CD4-positive, alpha-beta T cell treated with Interleukin-6 at 100 ng/mL for 8 hours (primary cell): ENCODE results near the gene ZNF618.

ENCODE experiments used
- DNase-seq: peaks from one replicate; pipeline ENCODE4 v3.0.0-alpha.2; 2020; ENCODE audit warnings: mixed read lengths, low spot score

Gene ZNF618

GRCh38 chr9:113885183-113886025 is 9.3 kb downstream of the ZNF618 start:
- DNase-seq, result no peak

- DNase-seq, result no peak
These were observed 9.9 kb downstream of the ZNF618 start for GRCh38 chr9:113886026-113886369.

- no peak for DNase-seq
These were observed 10.4 kb downstream of the ZNF618 start for GRCh38 chr9:113886466-113886865.

GRCh38 chr9:113886933-113887332 is 10.8 kb downstream of the ZNF618 start:
- DNase-seq, result no peak

GRCh38 chr9:113887436-113887835 is 11.3 kb downstream of the ZNF618 start:
- DNase-seq, result no peak

- no peak for DNase-seq
These were observed 12.2 kb downstream of the ZNF618 start for GRCh38 chr9:113888336-113888735.

- no peak for DNase-seq
These were observed 12.9 kb downstream of the ZNF618 start for GRCh38 chr9:113888976-113889375.

GRCh38 chr9:113890704-113891103 is 14.6 kb downstream of the ZNF618 start:
- no peak for DNase-seq

- no peak for DNase-seq
These were observed 16.9 kb downstream of the ZNF618 start for GRCh38 chr9:113892861-113893491.

GRCh38 chr9:113894166-113894565 is 18.1 kb downstream of the ZNF618 start:
- no peak for DNase-seq

- DNase-seq, result no peak
These were observed 19.4 kb downstream of the ZNF618 start for GRCh38 chr9:113895526-113895925.

- DNase-seq, result no peak
These were observed 20.6 kb downstream of the ZNF618 start for GRCh38 chr9:113896713-113897112.

- DNase-seq, result no peak
These were observed 22.0 kb downstream of the ZNF618 start for GRCh38 chr9:113898151-113898550.

GRCh38 chr9:113898596-113898995 is 22.5 kb downstream of the ZNF618 start:
- DNase-seq, result no peak

- no peak for DNase-seq
These were observed 23.1 kb downstream of the ZNF618 start for GRCh38 chr9:113899205-113899604.

GRCh38 chr9:113901221-113901688 is 25.1 kb downstream of the ZNF618 start:
- no peak for DNase-seq

- no peak for DNase-seq
These were observed 27.5 kb downstream of the ZNF618 start for GRCh38 chr9:113903514-113904077.

- no peak for DNase-seq
These were observed 30.5 kb downstream of the ZNF618 start for GRCh38 chr9:113906411-113907110.

GRCh38 chr9:113907282-113907681 is 31.2 kb downstream of the ZNF618 start:
- DNase-seq, result no peak

GRCh38 chr9:113909421-113909820 is 33.3 kb downstream of the ZNF618 start:
- DNase-seq, result no peak

- no peak for DNase-seq
These were observed 34.0 kb downstream of the ZNF618 start for GRCh38 chr9:113910036-113910639.
